Activated T-helper 2 cell treated with anti-CD3 and anti-CD28 coated beads, Interferon-gamma antibody, Interleukin-2, Interleukin-4, amounts not matched to agents 10 μg/mL and 5 μg/mL and 100 μg/mL, durations not matched to agents 14 hours and 24 hours and 36 hours (primary cell): Measurements from ENCODE around the gene TRPT1. TPM values are rescaled to one million over a fixed set of nuclear protein-coding genes. Genes with fewer than 3 reads are reported as not detected.
A peak's percentile ranks its signal among the peaks of the same experiment; 100 is the strongest.

Experiments
- DNase-seq: peaks from one replicate; pipeline ENCODE4 v3.0.0; 2021; ENCODE audit warnings: low spot score
- H3K27ac Mint-ChIP-seq: one replicate; pipeline ENCODE4 v1.8.0; 2021; ENCODE audit warnings: mixed read lengths
- H3K27me3 Mint-ChIP-seq: one replicate; pipeline ENCODE4 v1.8.0; 2021; ENCODE audit warnings: low read depth, mixed read lengths
- H3K36me3 Mint-ChIP-seq: one replicate; pipeline ENCODE4 v1.8.0; 2021; ENCODE audit warnings: low read depth, mixed read lengths
- H3K4me1 Mint-ChIP-seq: one replicate; pipeline ENCODE4 v1.8.0; 2021; ENCODE audit warnings: low read depth, mixed read lengths
- H3K4me3 Mint-ChIP-seq: one replicate; pipeline ENCODE4 v1.8.0; 2021; ENCODE audit warnings: low read depth, mild to moderate bottlenecking, moderate library complexity, mixed read lengths
- H3K9me3 Mint-ChIP-seq: one replicate; pipeline ENCODE4 v1.8.0; 2021; ENCODE audit warnings: mixed read lengths
- intact Hi-C: fragments of 100-400 bp; cut with micrococcal nuclease; formaldehyde crosslinking; loops from one replicate; pipeline ENCODE4 v1.15.1; 2023
- total RNA-seq: library from RNA; stranded (reverse); gene quantifications from 2 replicates; pipeline ENCODE4 v1.2.3, GENCODE V29; 2022

The TRPT1 gene
- total RNA-seq, 1 donor from 2014 or later = 35.5 TPM

GRCh38 chr11:64202992-64203391 lies 23.0 kb downstream of the TRPT1 start:
- intact Hi-C loops = no loop called here
- Mint-ChIP-seq H3K4me1 (peaks cover 17% of the 10 kb centered on the region), H3K27ac (no peak overlapping the region), H3K9me3 (no peaks in the 10 kb centered on the region), H3K27me3 (no peaks in the 10 kb centered on the region), H3K4me3 (no peak overlapping the region), H3K36me3 (peaks cover 83% of the 10 kb centered on the region)
- no peak for DNase-seq

GRCh38 chr11:64201543-64201942 lies 24.4 kb downstream of the TRPT1 start:
- Mint-ChIP-seq H3K4me3 (no peak overlapping the region), H3K27me3 (no peaks in the 10 kb centered on the region), H3K27ac (no peak overlapping the region), H3K36me3 (peaks cover 81% of the 10 kb centered on the region), H3K9me3 (no peaks in the 10 kb centered on the region), H3K4me1 (peaks cover 20% of the 10 kb centered on the region)
- no peak for DNase-seq
- intact Hi-C loops = no loop called here

- no peak for DNase-seq
- Mint-ChIP-seq H3K4me3 (no peak overlapping the region), H3K27me3 (no peaks in the 10 kb centered on the region), H3K36me3 (peaks cover 81% of the 10 kb centered on the region), H3K27ac (no peak overlapping the region), H3K9me3 (no peaks in the 10 kb centered on the region), H3K4me1 (peaks cover 10% of the 10 kb centered on the region)
- intact Hi-C loops = no loop called here
These were observed 27.5 kb downstream of the TRPT1 start for GRCh38 chr11:64198511-64198910.

GRCh38 chr11:64196626-64197025 lies 29.4 kb downstream of the TRPT1 start:
- intact Hi-C loops = no loop called here
- Mint-ChIP-seq H3K4me1 (peaks cover 8% of the 10 kb centered on the region), H3K9me3 (no peaks in the 10 kb centered on the region), H3K27me3 (no peaks in the 10 kb centered on the region), H3K4me3 (no peak overlapping the region), H3K27ac (no peak overlapping the region), H3K36me3 (peaks cover 80% of the 10 kb centered on the region)
- no peak for DNase-seq

GRCh38 chr11:64192434-64192833 lies 33.6 kb downstream of the TRPT1 start:
- DNase-seq = no peak
- Mint-ChIP-seq H3K27ac (no peak overlapping the region), H3K4me1 (peaks cover 20% of the 10 kb centered on the region), H3K4me3 (no peak overlapping the region), H3K27me3 (no peaks in the 10 kb centered on the region), H3K36me3 (peaks cover 84% of the 10 kb centered on the region), H3K9me3 (no peaks in the 10 kb centered on the region)
- intact Hi-C loops = no loop called here

- H3K36me3 Mint-ChIP-seq = peaks cover 38% of the 10 kb centered on the region
- DNase-seq = peak; percentile 42
These were observed 39.4 kb downstream of the TRPT1 start for GRCh38 chr11:64186492-64187165.

GRCh38 chr11:64185693-64186491 lies 40.1 kb downstream of the TRPT1 start, which contains the start of gene STIP1:
Gene STIP1, plus strand, starts transcription at chr11:64186171. Its CDS starts 91 bp downstream, at chr11:64186262.
- H3K36me3 Mint-ChIP-seq = peaks cover 34% of the 10 kb centered on the region
- H3K27me3 Mint-ChIP-seq = no peaks in the 10 kb centered on the region
- H3K9me3 Mint-ChIP-seq = no peaks in the 10 kb centered on the region
- H3K4me1 Mint-ChIP-seq = peaks cover 33% of the 10 kb centered on the region
- peak within 1 kb of the TSS; percentile 94 for H3K4me3 Mint-ChIP-seq
- intact Hi-C loops = loop anchor here (1.0 to 5.0 kb wide), 5 partner anchors 19 to 119 kb away; partner anchors contain the start of genes ESRRA, FKBP2, MACROD1 and NUDT22
- DNase-seq = peak; percentile 99
- H3K27ac Mint-ChIP-seq = peak within 1 kb of the TSS; percentile 98

More at GRCh38 chr11:64186492-64187165, 39.4 kb downstream of the TRPT1 start:
- Mint-ChIP-seq H3K4me1 (peaks cover 29% of the 10 kb centered on the region), H3K9me3 (no peaks in the 10 kb centered on the region), H3K4me3 (no peak overlapping the region), H3K27me3 (no peaks in the 10 kb centered on the region), H3K27ac (no peak overlapping the region)
- intact Hi-C loops = loop anchor here (1.0 to 5.0 kb wide), 5 partner anchors 21 to 118 kb away; partner anchors contain the start of genes ESRRA, FKBP2, NUDT22 and TRPT1

- peaks cover 28% of the 10 kb centered on the region for H3K36me3 Mint-ChIP-seq
- no peak for DNase-seq
- H3K27me3 Mint-ChIP-seq = no peaks in the 10 kb centered on the region
- peaks cover 30% of the 10 kb centered on the region for H3K4me1 Mint-ChIP-seq
- H3K4me3 Mint-ChIP-seq = peak overlapping the region; percentile 94
- H3K27ac Mint-ChIP-seq = peak overlapping the region; percentile 91
- no peaks in the 10 kb centered on the region for H3K9me3 Mint-ChIP-seq
- intact Hi-C loops = loop anchor here (2.0 to 5.0 kb wide), 2 partner anchors 18 to 42 kb away; partner anchors contain the start of genes MACROD1, NUDT22 and TRPT1
These were observed 40.8 kb downstream of the TRPT1 start for GRCh38 chr11:64185175-64185692.

GRCh38 chr11:64183890-64184289 lies 42.1 kb downstream of the TRPT1 start:
- H3K4me3 Mint-ChIP-seq = peak overlapping the region; percentile 62

GRCh38 chr11:64181506-64182411 lies 44.2 kb downstream of the TRPT1 start:
- Mint-ChIP-seq H3K27me3 (no peaks in the 10 kb centered on the region), H3K36me3 (peaks cover 17% of the 10 kb centered on the region), H3K4me1 (peaks cover 33% of the 10 kb centered on the region), H3K9me3 (no peaks in the 10 kb centered on the region), H3K4me3 (no peak overlapping the region), H3K27ac (no peak overlapping the region)
- peak; percentile 44 for DNase-seq
- intact Hi-C loops = no loop called here

More at GRCh38 chr11:64183890-64184289, 42.1 kb downstream of the TRPT1 start:
- no peak overlapping the region for H3K27ac Mint-ChIP-seq
- no peaks in the 10 kb centered on the region for H3K9me3 Mint-ChIP-seq
- DNase-seq = no peak
- H3K36me3 Mint-ChIP-seq = peaks cover 19% of the 10 kb centered on the region
- peaks cover 25% of the 10 kb centered on the region for H3K4me1 Mint-ChIP-seq
- H3K27me3 Mint-ChIP-seq = no peaks in the 10 kb centered on the region
- intact Hi-C loops = loop anchor here (1.0 to 2.0 kb wide), 2 partner anchors 17 to 62 kb away; partner anchors contain the start of genes MACROD1 and PPP1R14B

- peaks cover 15% of the 10 kb centered on the region for H3K36me3 Mint-ChIP-seq
- intact Hi-C loops = no loop called here
- no peak for DNase-seq
- H3K27me3 Mint-ChIP-seq = no peaks in the 10 kb centered on the region
- no peaks in the 10 kb centered on the region for H3K9me3 Mint-ChIP-seq
- no peak overlapping the region for H3K4me3 Mint-ChIP-seq
- no peak overlapping the region for H3K27ac Mint-ChIP-seq
- peaks cover 35% of the 10 kb centered on the region for H3K4me1 Mint-ChIP-seq
These were observed 45.1 kb downstream of the TRPT1 start for GRCh38 chr11:64180891-64181290.
